ENCODE data around the gene TBL2.

DNA sequence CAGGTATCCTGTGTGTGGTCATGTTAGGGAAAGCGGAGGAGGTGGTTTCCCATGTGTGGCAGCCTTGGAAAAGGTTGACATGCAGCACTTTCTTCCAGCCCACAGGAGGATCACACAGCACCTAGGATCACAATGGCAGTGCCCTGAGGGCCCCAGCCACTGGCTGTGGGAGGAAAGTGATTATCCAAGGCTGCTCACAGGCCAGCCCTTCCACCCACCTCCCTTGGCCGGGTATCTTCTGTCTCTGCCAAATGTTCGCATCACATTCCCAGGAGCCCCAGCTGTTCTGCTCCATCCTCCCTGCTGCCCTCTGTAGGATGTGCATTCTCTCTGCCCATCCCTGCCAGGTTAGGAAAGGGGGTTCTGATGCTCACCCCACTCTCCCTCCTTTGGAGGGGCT lies 48.4 kb upstream of the TBL2 start:
- TF ChIP-seq, protein P1, sequence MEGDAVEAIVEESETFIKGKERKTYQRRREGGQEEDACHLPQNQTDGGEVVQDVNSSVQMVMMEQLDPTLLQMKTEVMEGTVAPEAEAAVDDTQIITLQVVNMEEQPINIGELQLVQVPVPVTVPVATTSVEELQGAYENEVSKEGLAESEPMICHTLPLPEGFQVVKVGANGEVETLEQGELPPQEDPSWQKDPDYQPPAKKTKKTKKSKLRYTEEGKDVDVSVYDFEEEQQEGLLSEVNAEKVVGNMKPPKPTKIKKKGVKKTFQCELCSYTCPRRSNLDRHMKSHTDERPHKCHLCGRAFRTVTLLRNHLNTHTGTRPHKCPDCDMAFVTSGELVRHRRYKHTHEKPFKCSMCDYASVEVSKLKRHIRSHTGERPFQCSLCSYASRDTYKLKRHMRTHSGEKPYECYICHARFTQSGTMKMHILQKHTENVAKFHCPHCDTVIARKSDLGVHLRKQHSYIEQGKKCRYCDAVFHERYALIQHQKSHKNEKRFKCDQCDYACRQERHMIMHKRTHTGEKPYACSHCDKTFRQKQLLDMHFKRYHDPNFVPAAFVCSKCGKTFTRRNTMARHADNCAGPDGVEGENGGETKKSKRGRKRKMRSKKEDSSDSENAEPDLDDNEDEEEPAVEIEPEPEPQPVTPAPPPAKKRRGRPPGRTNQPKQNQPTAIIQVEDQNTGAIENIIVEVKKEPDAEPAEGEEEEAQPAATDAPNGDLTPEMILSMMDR (IDR thresholded peaks at IDR 0.05), result no peak
- TF ChIP-seq POLR2AphosphoS5 (IDR thresholded peaks at IDR 0.05) (no peak), EP300 (IDR thresholded peaks at IDR 0.05; ENCODE audit: low read depth) (no peak)
